HFF-Myc (cell line): ENCODE results near the gene CELF2.

Experiments
- DNase-seq: peaks from one replicate; pipeline ENCODE4 v3.0.0-alpha.2; 2011; ENCODE audit warnings: low read depth; ENCODE audit errors: extremely low read depth
- H3K4me3 ChIP-seq: replicated peaks from 2 replicates; pipeline ENCODE4 v1.5.1; 2011; ENCODE audit warnings: low read depth, mild to moderate bottlenecking, control low read depth, low read length
- CTCF ChIP-seq: IDR thresholded peaks from 2 replicates; pipeline ENCODE4 v1.5.1; 2012; ENCODE audit warnings: mild to moderate bottlenecking, low read depth, low read length, control low read depth; ENCODE audit errors: missing control alignments

The CELF2 gene

GRCh38 chr10:11050301-11051287, 32.9 kb downstream of the CELF2 start:
- H3K4me3 ChIP-seq: no peak overlapping the region
- TF ChIP-seq CTCF: no peak
- DNase-seq: no peak

- no peak overlapping the region for H3K4me3 ChIP-seq
- TF ChIP-seq CTCF: no peak
- DNase-seq: no peak
Measured at GRCh38 chr10:11057018-11057417, 39.3 kb downstream of the CELF2 start.

GRCh38 chr10:11057448-11057847, 39.8 kb downstream of the CELF2 start:
- no peak for DNase-seq

GRCh38 chr10:11057994-11058393, 40.3 kb downstream of the CELF2 start:
- DNase-seq: no peak
- no peak overlapping the region for H3K4me3 ChIP-seq
- no peak for TF ChIP-seq CTCF

More at GRCh38 chr10:11057448-11057847, 39.8 kb downstream of the CELF2 start:
- H3K4me3 ChIP-seq: no peak overlapping the region
- no peak for TF ChIP-seq CTCF

DNA sequence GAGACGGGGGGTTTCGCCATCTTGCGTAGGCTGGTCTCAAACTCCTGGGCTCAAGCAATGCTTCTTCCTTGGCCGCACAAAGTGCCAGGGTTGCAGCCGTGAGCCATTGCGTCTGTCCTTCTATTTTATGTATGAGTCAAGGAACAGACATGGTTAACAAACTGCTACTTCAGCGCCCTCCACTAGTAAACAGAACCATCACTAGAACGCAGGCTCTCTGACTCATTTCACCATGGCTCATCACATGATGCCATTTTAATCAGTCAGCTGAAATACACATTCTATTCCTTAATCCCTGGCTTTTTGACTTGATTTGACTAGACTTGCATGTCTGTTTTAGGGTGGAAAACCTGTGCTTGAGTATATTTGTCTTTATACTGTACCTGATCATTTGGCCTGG, 41.3 kb downstream of the CELF2 start:
- no peak for DNase-seq
- no peak overlapping the region for H3K4me3 ChIP-seq
- TF ChIP-seq CTCF: no peak

DNA sequence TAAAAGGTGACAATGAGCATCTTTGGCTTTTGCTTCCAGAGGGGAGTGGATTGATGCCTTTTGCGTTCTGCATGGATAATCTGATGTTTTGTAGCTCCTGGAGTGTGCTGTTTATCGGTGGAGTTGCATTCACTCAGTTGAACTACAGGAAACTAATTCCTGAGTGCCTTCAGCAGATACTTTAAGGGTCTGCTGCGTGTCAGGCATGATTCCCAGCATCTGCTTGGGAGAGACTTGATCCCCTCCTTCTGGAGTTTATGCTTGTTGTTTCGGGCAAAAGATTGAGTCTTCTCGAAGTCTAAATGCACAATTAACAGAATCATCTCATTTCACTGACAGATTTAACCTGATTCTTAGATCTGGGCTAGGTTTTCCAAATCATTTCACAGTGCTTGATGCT, 46.2 kb downstream of the CELF2 start:
- H3K4me3 ChIP-seq: no peak overlapping the region
- TF ChIP-seq CTCF: no peak
- no peak for DNase-seq
